Measurements from ENCODE around the gene PDZD7.

The PDZD7 gene

DNA sequence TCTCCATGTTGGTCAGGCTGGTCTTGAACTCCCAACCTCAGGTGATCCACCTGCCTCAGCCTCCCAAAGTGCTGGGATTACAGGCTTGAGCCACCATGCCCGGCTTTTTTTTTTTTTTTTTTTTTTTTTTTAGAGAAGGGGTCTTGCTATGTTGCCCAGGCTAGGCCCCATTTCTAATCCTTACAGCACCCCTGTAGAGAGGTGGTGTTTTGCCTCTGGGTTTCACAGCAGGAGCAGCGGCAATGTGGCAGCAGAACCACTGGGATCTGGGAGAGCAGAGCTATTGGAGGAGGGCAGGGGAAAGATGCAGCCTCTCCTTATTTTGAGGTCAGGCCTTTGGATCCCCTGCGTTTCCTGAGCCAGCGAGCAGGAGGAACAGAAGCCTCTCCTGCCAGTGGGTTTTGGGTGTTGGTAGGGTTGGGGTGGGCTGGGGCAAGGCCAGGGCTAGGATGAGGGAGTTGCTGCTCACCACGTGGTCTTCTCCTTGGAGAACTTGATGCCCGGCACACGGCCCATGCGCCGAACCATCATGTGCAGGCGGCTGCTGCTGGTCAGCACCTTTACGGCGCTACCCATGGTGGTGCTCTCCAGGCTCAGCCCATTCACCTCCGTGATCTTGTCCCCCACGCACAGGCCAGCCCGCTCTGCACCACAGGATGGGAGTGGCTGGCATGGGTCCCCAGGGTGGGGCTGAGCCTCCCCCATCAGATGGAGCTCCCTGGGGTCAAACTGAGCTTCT, 7.8 kb downstream of the PDZD7 start:
- DNase-seq, result no peak
- in situ Hi-C loops (cut with MboI; ENCODE audit: low pct_unique_long_range_greater_than_20kb, low sequenced_read_pairs), result no loop called here

DNA sequence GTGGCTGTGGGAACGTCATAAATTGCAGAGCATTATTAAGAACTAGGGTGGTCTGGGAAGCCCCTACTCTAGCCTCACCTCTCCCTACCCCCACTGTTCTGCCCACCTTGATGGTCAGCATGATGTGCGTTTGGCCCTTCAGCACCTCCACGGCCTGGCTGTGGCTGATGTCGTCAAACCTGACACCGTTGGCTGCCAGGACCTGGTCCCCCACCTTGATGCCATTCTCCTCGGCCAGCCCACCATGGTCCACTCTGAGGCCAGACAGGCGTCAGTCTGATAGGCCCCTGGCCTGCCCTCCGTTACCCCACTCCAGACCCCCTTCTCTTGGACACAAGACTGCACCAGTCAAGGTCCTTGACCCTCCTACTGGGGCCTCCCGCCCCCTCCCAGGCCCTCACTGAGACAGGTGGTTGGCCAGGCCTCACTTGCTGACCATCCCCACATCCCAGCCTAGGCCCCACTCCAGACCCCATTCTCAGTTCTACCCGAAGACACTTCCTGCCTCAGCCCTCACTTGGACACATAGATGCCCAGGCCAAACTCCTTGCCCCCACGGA, 9.2 kb downstream of the PDZD7 start:
- no peak for DNase-seq
- in situ Hi-C loops (cut with MboI; ENCODE audit: low pct_unique_long_range_greater_than_20kb, low sequenced_read_pairs), result no loop called here

DNA sequence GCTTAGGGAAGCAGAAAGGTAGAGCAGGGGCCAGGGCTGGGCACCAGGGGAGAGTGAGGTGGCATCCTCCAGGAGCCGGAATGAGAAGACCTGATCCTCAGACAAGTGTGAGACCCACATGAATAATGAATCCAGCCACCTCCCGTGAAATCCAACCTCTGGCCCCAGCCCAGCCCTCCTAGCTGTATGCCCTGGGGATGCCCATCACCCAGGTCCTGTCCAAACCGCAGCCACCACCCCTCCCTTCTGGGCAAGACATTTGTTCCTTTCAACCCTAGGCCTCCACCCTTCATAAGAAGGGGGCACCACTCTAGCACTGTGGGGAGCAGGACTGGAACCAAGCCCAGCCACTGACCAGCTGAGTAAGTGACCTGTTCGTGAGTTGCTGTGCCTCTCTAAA, 9.7 kb downstream of the PDZD7 start:
- no peak for DNase-seq
- in situ Hi-C loops (cut with MboI; ENCODE audit: low pct_unique_long_range_greater_than_20kb, low sequenced_read_pairs), result no loop called here

DNA sequence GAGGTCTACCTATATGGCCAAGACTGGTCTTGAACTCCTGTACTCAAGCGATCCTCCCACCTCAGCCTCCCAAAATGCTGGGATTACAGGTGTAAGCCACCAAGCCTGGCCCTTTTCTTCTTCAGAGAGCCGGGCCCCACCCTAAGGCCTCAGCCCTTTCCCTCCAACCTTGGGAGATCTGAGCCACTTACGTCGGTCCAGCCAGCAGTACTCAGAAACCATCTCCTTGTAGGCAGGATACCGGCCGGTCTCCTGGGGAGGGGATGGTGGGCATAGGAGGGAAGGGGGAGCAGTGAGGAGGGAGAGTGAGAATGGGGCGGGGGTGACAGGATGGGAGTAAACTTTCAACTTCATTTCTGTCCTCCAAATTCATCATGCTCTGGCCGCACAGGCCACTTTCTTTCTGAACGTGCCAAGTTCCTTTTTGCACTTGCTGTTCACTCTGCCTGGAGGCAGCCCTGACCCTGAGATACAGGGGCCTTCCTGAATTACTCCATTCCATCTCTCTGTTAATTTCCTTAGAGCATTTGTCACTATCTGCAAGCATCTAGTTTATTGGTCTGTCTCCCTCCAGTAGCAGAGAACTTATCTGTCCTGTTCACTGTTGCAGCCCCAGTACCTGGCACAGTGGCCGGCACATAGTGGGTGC, 10.4 kb downstream of the PDZD7 start:
- in situ Hi-C loops (cut with MboI; ENCODE audit: low pct_unique_long_range_greater_than_20kb, low sequenced_read_pairs), result no loop called here
- DNase-seq, result no peak

DNA sequence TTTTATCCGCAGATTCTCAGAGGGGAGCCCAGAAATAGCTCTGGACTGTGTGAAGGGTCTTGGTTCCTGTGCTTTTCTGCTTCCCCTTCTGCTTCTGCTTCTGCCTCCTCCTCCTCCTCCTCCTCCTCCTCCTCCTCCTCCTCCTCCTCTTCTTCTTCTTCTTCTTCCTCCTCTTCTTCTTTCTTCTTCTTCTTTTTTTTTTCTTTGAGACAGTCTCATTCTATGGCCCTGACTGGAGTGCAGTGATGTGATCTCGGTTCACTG, 11.6 kb downstream of the PDZD7 start:
- in situ Hi-C loops (cut with MboI; ENCODE audit: low pct_unique_long_range_greater_than_20kb, low sequenced_read_pairs), result no loop called here
- DNase-seq, result no peak

DNA sequence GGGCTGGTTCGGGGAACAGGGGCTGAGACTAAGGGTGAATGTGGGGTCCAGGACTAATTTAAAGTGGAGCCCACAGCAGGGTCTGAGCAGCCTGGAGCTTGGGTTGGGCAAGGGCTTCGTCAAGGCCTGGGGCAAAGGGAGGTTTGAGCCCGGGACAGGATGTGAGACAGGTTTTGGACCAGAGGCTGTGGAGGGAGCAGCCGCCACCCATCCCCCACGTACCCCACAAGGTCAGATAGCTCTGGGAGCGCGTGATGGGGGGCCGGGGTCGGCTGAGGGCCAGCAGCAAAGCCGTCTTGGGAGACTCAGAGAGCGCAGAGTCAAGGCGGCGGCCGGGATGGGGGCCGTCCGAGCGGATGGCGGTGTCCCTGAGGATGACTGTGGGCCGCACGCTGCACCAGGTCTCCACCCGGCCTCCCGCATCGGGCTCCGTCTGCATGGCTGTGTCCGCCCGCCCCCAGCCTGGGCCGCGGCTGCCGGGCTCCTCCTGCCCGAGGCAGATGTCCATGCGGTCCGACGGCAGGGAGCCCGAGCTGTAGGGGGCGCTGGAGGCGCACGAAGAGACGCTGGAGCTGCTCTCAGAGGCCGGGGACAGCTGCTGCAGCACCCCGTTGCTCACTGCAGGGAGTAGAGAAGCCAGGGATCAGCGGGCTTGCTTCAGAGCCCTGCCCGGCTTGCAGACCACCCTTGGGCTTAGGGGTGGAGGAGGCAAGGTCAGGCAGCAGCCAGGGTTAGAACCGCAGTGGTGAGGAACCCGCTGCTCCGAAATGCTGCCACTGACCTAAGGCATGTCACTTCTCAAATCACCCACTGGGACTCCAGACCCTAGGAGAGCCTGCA, 12.1 kb downstream of the PDZD7 start:
- in situ Hi-C loops (cut with MboI; ENCODE audit: low pct_unique_long_range_greater_than_20kb, low sequenced_read_pairs), result no loop called here
- peak; percentile 90 for DNase-seq

DNA sequence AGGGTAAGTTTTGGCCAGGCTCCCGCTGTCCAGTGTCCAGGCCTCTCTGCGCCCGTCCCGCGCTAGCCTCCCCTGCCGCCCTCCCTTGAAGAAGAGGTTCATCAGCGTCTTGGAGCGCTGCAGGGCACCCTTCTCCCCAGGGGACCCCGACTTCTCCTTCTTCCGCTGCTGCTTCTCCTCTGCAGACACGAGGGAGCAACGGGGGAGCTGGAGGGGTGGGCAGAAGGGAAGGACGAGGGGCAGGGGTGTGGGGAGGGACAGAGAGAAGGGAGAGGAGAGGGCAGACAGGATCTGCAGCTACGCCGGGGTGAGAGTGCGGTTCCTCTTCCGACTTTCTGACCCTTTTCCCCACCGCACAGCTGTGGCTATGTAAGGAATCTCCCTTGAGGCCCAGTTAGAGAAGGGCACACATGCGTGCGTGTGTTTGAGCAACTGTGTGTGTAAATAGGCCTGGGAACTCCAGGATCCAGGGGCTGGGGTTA, 12.8 kb downstream of the PDZD7 start:
- no peak for DNase-seq
- in situ Hi-C loops (cut with MboI; ENCODE audit: low pct_unique_long_range_greater_than_20kb, low sequenced_read_pairs), result no loop called here

DNA sequence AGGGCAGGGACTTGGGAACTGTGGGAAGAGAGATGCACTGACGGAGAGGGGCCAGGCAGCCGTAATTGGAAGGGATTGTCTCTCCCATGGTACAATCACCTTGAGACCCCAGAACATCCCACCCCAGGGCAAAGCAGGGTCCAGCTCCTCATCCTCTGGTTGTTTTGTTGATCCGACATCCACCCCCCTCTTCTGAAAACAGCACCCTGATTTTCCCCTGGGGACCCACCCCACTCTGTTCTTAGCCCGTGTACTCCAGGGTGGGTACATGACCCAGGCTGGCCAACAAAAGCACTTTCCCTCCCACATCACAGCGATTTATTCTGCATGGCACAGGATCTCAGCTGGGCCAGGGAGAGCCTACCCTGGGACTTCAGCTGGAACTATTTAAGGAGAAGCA, 14.1 kb downstream of the PDZD7 start:
- in situ Hi-C loops (cut with MboI; ENCODE audit: low pct_unique_long_range_greater_than_20kb, low sequenced_read_pairs), result no loop called here
- DNase-seq, result no peak

DNA sequence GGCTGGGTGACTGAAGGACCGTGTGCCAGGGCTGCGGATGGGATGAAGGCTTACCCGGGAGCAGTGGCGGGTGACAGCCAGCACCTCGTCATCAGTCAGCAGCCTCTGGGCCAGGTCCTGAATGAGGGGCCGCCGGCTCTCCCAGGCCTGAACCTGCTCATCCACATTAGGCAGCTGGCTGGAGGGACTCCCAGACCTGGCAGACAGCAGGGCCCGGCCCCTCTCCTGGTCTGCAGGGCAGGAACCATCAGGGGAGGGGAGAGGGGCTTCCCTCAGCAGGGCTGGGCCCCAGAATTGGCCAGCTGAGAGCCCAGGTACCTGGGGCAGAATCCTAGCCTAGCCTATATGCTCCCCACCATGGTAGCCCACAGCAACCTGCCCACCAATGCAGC, 15.4 kb downstream of the PDZD7 start:
- in situ Hi-C loops (cut with MboI; ENCODE audit: low pct_unique_long_range_greater_than_20kb, low sequenced_read_pairs), result no loop called here
- no peak for DNase-seq

DNA sequence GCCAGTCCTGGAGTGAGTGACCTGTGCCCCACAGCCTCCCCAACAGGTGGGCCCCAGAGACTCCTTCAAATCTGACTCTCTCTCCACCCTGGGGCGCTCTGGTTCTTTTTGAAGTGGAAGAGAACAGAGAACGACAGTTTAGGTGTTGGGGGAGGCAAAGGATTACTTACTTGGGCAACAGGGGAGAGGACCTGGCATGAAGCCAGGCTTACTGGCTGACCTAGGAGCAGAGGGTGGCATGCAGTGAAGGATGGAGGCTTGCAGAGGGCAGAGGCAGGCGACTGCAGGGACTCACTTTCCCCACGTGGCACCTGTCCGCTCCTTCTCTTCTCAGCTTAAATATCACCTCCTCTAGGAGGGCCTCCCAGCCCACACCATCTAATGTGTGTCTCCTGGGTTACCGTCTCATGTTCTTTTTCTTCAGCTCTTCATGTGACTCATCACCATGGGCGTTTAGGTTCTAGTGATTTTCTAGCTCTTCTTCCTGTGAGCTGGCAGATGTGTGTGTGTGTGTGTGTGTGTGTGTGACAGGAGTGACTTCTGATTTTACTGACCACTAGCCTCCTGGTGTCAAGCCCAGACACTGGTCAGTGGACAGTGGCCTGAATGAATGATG, 15.9 kb downstream of the PDZD7 start:
- in situ Hi-C loops (cut with MboI; ENCODE audit: low pct_unique_long_range_greater_than_20kb, low sequenced_read_pairs), result no loop called here
- DNase-seq, result no peak

DNA sequence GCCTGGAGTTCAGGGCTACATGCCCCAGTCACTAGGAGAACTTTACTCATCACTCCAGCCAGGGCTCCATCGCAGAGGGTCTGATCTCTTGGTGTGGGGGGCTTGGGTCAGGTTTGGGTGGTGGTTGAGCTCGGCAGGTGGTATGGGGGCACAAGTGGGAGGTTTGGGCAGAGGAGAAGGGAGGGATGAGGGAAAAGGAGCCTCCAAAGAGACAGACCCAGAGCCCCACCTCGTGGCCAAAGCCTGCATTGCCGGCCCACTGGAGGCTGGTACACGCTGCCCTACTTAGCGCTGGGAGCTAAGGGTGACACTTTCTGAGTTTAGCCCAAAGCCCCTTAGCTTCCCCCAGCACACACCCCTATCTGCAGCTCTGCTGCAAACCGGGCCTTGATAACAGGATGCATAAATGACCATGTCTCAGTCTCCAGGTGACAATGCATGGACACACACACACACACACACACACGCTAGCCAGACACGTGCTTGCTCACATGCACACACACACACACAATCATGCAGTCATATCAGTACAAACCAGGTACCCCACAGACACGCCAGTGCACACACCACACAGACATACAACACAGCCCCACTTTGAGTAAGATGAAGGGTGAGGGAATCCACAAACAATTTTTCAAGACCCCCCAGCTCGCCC, 16.6 kb downstream of the PDZD7 start:
- in situ Hi-C loops (cut with MboI; ENCODE audit: low pct_unique_long_range_greater_than_20kb, low sequenced_read_pairs), result no loop called here
- DNase-seq, result peak; percentile 86

DNA sequence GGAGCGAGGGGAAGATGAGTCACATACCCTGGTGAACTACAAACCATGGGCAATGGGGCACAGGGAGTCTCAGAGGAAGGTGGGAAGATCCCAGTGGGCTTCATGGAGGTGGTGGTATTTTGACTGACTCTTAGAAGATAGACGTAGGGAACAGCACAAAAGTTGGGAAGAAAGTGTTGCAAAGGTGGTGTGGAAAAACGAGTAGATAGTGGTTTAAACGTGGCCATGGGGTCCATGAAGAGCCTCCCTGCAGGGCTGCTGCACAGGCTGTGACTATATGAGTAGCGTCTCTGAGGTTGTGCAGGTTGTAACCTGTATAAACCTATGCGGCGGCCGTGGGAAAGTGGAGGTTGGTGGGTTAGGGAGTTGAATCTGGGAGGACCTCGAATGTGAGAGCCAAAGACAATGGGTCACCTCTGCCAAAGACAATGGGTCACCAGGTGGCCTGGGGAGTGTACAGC, 17.5 kb downstream of the PDZD7 start:
- DNase-seq, result no peak
- in situ Hi-C loops (cut with MboI; ENCODE audit: low pct_unique_long_range_greater_than_20kb, low sequenced_read_pairs), result no loop called here

DNA sequence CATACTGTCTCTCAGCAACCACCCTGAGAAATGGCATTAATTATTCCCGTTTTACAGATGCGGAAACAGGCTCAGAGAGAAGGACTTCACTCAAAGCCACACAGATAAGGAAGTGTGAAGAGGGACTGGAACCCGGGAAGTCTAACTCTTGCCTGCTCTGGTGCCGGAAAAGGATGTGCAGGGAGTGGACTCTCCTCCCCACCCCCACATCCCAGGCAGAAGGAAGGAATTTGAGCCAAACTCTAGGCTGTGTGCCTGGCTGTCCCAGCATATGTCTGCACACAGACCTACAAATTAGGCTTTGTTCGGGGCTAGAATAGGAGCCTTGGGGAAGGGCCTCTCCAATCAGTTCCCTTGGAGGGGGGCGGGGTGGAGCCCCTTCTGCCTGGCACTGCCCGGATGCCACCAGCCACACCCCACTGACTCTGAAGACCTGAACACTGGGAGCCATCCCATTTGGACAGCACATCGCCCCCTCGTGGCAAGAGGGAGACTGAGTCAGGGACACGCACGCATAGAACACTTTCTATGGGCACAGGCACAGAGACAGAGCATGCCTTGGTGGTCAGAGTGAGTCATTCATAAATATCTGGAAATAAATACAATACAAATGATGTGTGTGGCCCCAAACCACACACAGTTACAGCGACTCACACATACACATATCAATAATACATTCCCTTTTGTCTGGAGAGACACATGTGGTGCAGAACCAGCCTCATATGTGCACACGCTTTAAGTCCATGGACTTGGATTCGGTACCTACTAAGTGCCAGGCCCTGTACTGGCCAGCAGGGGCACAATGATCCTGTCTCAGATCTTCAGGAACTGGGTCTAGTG, 18.2 kb downstream of the PDZD7 start:
- in situ Hi-C loops (cut with MboI; ENCODE audit: low pct_unique_long_range_greater_than_20kb, low sequenced_read_pairs), result no loop called here
- DNase-seq, result peak; percentile 93

DNA sequence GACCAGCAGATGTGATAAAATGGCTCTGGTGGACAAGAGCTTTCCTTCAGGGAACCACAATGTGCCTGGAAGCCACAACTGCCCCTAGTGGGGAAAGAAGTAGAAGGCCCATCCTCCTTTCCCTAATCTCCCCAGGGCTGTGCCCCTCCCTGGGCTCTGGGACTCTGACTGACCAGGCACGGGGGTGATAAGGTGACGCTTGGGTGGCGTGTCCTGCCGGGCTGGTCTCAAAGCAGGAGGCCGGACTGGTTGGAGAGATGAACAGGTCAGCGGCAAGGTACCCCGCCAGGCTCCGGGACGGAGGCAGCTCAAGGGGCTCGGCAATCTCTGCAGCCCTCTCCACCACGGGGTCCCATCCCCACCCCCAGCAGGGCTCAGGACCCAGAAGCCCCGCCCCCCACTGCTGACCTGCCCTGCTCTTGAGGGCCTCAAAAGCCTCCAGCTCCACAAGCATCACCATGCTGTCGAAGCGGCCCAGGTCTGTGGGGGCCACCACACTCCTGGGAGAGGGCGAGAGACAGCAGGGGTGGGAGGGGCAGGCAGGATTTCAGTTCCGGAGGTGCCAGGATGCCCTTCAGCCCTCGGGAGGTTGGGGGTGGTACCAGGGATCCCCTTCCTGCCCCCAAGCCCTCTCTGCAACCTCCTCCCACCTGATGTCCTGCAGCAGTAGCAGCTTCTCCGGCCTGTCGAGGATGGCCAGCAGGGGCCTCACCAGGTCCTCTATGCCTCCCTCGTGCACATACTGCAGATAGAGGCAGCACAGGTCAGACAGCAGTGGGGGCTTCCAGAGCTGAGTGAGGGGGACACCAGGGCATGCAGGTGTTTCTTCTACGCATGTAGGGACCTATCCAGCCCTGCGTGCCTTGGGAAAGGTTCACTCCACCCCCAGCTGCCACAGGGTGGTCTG, 19.2 kb downstream of the PDZD7 start:
- DNase-seq, result no peak
- in situ Hi-C loops (cut with MboI; ENCODE audit: low pct_unique_long_range_greater_than_20kb, low sequenced_read_pairs), result no loop called here

DNA sequence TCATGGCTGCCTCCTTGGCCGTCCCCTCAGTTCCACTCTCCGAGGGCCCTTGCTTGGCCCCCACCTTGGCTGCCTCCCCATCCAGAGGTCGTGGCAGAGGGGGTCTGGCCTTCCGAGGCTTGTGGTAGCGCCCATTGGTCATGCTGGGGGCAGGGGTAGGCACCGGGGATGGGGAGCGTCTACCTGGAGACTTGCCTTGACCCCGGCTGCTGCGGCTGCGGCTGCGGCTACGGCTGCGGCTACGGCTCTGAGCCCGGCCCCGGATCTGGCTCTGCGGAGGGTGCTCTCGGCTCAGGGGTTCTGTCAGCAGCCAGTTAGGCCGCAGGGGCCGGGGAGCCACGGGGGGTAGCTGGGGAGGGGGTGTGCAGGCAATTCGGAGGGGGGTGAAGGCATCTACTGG, 20.6 kb downstream of the PDZD7 start:
- in situ Hi-C loops (cut with MboI; ENCODE audit: low pct_unique_long_range_greater_than_20kb, low sequenced_read_pairs), result no loop called here
- DNase-seq, result no peak

DNA sequence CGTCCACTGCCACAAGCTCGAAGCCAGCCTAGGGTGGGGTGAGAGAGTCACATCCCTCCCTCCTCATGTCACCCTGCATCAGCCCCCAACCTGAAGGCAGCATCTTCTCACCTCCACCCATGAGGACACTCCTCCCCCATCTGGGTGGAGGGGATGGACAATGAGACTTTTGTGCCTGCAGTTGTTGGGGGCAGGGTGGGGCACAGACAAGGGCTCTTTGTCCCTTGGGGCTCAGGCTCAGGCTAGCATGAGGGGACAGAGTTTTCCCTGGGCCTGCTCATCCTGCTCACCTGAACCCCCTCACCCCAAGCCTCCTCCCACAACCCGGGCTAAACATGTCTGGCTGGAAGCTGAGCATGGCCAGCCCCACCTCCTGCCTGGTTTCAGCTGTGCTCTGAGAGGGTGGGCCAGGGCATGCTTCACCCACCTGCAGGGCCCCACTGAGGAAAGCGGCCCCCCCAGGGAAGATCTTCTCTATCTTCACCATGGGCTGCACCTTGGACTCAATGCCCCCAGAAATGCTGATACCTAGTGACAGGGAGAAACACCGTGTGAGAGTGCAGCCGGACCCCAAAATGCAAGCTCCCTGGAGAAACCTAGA, 22.0 kb downstream of the PDZD7 start:
- no peak for DNase-seq
- in situ Hi-C loops (cut with MboI; ENCODE audit: low pct_unique_long_range_greater_than_20kb, low sequenced_read_pairs), result no loop called here
